GM18519 (cell line): Measurements from ENCODE around the gene ZNF821.
A peak's percentile ranks its signal among the peaks of the same experiment; 100 is the strongest.
"Not testable (repeated sequence)": the region's sequence is repeated elsewhere in the genome, so short reads cannot be mapped to it uniquely, and the experiment has no call there.

Experiments used
- ATAC-seq: cut with Tn5 transposase; IDR thresholded peaks from one replicate; pipeline ENCODE4 v1.9.1; 2021; ENCODE audit warnings: mild to moderate bottlenecking, moderate library complexity; ENCODE audit not compliant: unreplicated experiment, low FRiP score

The ZNF821 gene

DNA sequence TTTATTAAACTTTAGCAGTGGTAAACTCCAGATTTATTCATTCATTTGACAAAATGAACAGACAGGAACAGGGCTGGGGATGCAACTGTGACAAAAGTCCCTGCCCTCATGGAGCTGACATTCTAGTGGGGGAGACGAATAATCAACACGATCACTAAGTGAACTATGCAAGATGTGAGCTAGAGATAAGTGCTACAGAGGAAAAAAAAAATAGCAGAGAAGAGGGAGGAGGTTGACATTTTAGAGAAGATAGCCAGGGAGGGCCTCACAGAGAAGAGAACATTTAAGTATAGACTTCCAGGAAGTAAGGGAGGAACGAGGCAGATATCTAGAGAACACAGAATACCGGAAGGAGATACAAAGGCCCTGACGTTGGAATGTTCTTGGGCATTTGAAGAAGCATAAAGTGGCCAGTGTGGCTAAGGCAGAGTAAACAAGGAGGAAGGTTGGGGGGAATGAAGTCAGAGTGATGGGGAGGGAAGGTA lies 57.4 kb downstream of the ZNF821 start:
- ATAC-seq: no peak

DNA sequence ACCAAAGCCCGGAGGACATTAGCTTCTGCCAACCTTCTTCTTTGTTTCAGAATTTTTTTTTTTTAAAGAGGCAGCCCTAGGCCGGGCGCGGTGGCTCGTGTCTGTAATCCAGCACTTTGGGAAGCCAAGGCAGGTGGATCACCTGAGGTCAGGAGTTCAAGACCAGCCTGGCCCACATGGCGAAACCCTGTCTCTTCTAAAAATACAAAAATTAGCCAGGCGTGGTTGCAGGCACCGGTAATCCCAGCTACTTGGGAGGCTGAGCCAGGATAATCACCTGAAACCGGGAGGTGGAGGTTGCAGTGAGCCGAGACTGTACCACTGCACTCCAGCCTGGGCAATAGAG lies 66.9 kb downstream of the ZNF821 start:
- peak; percentile 1 for ATAC-seq

DNA sequence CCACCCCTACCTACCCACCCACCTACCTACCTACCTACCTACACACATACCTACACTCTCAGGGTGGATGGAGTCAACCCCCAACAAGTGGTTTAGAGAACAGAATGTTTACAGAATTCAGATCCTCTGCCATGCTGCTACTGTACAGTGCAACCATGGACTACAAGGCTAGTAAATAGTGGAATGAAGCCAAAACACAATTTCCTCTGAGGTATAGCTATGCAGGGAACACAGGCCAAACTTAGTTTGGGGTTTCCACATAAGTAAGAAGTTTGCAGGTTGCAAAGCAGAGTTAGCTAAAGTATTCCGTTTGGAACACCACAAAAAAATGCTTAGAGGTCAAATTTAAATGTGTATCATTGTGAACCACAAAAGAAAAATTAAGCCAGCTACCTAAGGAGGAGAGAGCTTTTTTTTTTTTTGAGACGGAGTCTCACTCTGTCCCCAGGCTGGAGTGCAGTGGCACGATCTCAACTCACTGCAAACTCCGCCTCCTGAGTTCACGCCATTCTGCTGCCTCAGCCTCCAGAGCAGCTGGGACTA lies 72.7 kb downstream of the ZNF821 start:
- ATAC-seq: no peak

DNA sequence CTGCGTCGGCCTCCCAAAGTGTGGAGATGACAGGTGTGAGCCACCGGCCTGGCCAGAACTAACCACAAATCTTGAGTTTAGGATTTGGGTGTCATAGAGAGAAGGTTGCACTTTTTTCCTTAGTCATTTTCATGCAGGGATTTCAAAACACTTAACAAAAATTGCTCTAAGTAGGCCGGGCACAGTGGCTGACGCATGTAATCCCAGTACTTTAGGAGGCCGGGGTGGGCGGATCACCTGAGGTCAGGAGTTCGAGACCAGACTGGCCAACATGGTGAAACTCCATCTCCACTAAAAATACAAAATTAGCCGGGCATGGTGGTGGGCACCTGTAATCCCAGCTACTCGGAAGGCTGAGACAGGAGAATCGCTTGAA lies 73.8 kb downstream of the ZNF821 start:
- ATAC-seq: not testable (repeated sequence)
